Measurements from ENCODE around the gene MED13L.
A peak's percentile ranks its signal among the peaks of the same experiment; 100 is the strongest.

The MED13L gene

DNA sequence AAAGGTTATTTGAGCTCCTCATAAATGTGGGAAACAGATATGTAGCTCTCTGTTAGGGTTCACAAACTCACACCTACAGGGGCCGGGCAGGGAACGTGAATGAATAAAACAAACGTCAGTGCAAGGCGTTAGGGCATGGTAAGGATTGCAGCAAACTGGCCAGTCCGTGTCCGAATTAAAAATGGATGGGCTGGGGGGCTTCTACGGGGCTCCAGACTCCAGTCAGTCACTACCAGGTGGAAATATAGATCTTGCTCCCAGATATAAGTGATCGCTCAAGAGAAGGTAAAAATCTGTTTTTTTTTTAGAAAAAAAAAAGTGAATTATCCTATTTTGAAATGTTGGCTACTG is 333.1 kb downstream of the MED13L start:
- no peak for DNase-seq (ENCODE audit: low read depth in 2 of 2)

DNA sequence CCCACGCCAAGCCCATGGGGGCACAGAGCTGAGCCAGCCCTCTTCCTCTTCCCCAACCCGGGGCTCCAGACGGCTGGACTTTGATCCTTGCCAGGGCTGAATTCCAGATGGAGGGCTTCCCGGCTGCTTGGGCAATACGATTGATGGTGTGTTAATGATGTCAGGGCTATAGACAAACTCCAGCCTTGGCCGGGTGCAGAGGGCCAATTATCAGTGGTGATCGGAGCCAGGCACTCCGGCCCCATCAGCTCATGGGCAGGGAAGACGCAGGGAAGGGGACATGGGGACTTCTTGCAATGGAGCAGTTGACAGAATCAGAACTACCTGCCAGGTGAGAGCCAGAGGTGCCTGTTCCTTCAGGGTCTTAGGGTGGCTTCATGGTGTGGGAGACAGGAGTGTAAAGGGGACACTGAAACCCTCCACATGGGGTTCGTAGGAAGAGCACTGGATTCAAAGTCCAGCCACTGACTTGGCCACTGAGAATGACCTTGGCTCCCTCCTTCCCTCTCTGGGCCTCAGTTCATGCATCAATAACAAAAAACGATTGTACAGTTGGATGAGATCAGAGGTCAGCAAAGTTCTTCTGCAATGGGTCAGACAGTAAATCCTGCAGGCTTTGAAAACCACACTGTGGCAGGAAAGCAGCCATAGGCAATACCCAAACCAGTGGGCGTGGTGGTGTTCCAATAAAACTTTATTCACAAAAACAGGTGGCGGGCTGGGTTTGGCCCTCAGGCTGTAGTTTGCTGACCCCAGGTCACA is 333.7 kb downstream of the MED13L start:
- no peak for DNase-seq (ENCODE audit: low read depth in 2 of 2)

DNA sequence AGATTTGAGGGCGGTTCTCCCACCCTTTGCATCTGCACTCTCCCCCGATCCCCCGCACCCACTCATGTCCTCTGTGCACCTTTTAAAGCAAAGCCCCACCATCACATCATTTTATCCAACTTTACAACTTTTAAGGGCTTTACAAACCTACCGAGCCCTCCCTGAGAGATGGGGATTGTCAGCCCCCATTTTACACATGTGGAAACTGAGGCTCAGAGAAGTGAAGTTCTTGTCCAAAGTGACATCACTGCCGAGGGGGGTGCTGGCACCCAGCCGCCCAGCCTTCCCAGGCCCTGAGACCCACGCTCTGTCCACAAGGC is 334.2 kb downstream of the MED13L start:
- no peak for DNase-seq (ENCODE audit: low read depth in 2 of 2)

DNA sequence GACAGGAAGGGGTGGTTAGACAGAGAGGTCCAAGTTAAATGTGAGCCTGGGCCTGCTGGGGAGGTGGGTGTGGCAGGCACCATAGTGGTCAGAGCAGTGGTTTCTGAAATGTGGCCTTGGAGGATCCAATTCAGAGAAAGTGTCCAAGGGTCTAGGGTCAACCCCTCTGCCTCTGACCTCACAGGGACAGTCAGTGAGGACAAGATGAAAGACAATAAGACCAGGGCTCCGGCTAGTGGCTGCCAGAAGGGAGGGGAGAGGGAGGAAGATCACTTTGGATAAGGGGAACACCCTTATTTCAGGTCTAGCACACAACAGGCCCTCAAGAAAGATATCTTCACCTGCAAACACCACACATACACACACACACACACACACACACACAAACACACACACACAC is 335.1 kb downstream of the MED13L start:
- no peak for DNase-seq (ENCODE audit: low read depth in 2 of 2)

DNA sequence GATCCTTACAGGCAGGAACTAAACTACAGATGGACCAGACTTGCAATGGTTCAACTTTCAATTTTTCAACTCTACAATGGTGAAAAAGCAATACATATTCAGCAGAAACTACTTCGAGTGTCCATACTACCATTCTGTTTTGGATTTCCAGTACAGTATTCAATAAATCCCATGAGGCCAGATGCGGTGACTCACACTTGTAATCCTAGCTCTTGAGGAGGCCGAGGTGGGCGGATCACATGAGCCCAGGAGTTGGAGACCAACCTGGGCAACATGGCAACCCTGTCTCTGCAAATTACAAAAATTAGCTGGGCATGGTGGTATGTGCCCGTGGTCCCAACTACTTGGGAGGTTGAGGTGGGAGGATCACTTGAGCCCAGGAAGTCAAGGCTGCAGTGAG is 336.1 kb downstream of the MED13L start:
- DNase-seq (ENCODE audit: low read depth in 2 of 2), result peak in 1 of 2 experiments; percentile 7

DNA sequence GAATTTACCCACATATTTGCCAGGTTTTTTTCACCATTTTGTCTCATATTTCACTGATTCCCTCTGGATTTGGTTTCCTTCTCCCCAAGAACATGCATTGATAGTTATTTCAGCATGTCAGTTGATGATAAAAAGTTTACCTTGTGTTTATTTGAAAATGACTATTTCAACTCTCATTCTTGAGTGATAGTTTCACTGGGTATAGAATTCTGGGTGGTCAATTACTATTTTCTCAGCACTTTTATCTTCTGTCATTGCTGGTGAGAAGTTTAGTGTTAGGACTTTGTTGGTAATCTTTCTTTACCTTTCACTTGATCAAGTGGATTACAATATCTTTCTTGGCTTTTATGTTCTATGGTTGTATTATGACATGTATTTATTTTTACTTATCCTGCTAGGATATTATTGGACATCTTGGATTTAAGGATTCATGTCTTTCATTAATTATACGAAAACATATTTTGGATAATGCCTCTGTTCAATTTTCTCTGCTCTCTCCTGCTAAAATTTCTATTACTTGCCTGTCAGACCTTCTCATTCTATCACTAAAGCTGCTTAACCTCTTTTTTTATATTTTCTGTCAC is 338.6 kb downstream of the MED13L start:
- DNase-seq (ENCODE audit: low read depth in 2 of 2), result no peak

DNA sequence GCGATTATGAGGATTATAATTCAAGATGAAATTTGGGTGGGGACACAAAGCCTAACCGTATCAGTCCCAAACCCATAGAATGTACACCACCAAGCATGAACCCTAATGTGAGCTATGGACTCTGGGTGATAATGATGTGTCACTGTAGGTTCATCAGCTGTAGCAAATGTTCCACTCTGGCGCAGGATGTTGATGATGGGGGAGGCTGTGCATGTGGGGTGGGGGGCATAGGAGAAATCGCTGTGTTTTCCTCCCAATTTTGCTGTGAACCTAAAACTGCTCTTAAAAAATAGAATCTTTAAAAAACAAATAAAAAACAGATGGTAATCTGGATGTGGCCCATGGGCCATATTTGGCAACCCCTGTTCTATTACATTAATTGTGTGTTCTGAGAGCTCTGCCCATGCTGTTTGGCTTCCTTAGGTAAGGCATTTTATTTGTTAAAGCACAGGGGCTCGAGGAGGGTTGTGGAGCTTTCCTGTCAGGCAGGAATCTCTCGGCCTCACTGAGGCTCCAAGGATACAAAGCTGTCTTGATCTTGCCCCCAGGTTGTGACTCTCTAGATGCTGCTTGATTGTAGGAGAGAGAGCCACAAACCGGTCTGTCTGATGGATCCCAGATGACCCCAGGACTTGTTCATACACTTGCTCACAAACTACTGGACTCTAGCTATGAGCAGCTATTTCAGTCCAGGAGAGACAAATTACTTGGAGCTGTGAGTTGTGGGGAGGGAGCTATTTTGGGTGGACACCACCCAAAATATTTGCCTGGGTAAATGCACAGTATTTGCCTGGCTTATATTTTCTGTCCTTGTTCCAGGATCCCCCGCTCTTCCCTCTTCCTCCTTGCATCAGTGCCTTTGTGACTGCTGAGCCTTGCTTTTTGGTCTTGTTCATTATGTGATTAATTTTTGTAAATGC is 340.2 kb downstream of the MED13L start:
- DNase-seq (ENCODE audit: low read depth in 2 of 2), result no peak

DNA sequence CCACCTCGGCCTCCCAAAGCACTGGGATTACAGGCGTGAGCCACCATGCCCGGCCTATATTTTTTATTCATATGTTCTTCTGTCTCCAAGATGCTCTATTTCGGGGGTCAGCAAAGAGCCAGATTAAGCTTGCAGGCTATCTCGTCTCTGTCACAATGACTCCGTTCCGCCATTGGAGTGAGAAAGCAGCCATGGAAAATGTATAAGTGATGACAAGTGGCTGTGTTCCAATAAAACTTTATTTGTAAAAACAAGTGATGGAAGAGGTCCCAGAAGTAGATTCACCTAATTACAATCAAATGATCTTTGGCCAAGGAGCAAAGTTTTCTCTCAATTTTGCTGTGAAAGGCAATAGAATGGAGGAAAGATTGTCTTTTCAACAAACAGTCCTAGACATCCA is 342.6 kb downstream of the MED13L start:
- no peak for DNase-seq (ENCODE audit: low read depth in 2 of 2)

DNA sequence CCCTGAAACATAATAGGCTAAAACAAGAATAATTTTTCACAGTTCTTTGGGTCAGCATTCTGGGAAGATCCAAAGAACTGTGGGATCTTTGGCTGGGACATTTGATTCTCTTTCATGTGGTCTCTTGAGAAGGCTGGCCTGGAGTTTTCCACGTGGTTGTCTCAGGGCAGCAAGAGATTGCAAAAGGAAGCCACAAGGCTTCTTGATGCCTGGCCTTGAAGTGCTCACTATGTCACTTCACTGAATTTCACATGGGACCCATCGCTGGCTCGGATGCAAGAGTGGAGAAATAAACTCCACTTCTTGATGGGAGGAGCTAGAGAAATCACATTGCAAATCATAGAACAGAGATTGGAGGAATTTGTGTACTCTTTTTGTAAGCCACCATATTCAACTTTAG is 343.4 kb downstream of the MED13L start:
- DNase-seq (ENCODE audit: low read depth in 2 of 2), result no peak

DNA sequence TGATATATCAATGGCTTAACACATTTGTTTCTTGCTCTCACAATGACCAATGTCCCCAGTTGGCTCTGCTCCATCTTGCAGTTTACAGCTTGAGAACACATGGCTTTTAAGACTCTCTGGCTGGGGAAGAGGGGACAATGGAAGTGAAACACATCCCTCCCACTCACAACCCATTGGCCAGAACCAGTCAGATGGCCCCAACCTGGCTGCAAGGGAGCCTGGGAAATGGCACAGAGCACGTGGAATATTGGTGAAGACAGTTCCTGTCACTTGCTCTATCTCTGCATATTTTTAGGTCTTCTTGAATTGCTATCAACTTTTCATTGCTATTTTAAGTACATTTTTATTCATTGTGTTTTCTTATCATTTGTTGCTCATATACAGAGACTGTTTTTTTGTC is 345.4 kb downstream of the MED13L start:
- DNase-seq (ENCODE audit: low read depth in 2 of 2), result no peak

DNA sequence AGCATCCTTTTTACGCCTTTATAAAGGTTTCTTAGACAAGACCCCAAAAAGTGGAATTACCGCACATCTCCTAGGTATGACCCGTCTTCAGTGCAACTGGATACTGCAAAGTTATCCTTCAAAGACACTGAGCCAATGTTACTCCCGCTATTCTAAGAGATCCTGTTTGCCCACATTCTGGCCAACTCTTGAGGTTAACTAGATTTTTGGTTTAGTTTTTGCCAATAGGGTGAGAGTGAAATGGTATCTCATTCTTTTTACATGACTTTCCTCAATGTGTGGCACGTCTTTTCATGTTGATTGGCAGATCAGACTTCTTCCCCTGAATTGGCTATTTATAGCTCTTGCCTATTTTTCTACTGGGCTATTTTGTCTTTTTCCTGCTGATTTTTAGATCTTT is 347.2 kb downstream of the MED13L start:
- no peak for DNase-seq (ENCODE audit: low read depth in 2 of 2)

DNA sequence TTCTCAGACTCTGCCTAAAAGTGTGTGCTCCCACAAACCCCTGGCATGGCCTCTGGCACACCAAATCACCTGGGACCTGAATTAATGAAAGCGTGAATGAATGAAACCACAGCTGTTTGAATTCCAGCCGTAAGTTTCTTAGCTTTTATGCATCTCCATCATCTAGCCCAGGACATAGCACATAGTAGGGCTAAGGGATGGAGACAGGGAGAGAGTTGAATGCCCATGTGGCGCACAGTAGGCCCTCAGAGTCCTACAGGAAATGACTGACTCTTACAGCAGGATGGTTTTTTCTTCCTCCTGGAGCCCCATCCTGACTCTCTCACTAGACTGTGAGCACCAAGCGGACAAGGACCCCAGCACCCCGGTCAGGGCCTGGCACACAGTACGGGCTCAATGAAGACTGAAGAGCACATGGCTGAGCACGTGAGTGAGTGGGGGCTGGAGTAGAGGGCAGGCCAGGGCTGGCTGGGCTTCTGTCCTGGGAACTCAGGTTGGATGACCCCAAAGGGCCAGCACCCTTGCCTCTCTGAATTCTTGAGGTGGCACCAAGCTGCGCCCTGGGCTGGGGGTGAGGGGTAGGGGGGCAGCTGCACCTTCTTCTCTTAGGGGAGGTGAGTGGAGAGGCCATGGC is 351.3 kb downstream of the MED13L start:
- no peak for DNase-seq (ENCODE audit: low read depth in 2 of 2)

DNA sequence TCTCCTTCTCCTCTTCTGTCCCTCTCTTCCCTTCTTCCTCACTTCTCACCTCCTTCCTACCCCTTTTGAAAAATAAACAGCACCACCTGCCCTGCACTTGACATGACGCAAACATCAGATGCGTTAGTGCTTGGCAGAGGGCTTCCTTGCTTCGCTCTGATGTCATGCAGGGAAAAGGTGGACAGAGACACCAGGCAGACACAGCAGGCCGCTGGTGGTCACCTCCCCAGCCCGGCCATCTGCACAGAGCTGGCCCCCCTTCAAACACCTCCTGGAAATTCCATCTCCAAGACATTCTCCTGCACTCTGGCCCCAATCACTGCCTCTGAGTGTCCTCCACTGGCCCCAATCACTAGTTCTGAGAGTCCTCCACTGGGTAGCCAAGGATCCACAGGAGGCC is 353.6 kb downstream of the MED13L start:
- no peak for DNase-seq (ENCODE audit: low read depth in 2 of 2)

DNA sequence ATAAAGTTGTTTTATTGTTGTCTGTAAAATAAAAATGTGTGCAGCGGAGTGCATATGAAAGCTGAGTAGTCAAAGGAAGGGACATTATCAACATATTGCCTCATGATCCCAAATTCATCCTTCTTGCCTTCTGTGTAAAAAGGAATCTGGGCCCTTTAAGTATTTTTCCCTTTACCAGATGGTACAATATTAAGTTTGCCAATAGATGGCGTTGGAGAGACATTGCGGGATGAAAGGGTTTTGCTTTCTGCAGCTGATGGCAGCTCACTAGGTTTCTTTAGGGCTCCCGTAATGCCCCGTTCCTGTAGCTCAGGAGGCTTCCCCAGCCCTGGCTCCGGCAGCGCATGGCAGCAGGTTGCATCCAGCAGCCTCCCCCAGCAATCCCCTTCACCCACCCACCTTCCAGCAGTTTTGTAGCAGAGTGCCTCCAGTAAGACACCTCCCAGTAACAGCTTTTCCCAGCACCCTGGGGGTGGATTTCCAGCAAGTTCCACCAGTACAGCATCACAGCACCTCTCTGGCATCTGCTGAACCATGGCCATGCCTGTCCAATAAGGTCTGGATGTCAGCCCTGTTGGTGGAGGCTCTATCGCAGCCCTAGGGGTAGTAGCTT is 354.4 kb downstream of the MED13L start:
- no peak for DNase-seq (ENCODE audit: low read depth in 2 of 2)

DNA sequence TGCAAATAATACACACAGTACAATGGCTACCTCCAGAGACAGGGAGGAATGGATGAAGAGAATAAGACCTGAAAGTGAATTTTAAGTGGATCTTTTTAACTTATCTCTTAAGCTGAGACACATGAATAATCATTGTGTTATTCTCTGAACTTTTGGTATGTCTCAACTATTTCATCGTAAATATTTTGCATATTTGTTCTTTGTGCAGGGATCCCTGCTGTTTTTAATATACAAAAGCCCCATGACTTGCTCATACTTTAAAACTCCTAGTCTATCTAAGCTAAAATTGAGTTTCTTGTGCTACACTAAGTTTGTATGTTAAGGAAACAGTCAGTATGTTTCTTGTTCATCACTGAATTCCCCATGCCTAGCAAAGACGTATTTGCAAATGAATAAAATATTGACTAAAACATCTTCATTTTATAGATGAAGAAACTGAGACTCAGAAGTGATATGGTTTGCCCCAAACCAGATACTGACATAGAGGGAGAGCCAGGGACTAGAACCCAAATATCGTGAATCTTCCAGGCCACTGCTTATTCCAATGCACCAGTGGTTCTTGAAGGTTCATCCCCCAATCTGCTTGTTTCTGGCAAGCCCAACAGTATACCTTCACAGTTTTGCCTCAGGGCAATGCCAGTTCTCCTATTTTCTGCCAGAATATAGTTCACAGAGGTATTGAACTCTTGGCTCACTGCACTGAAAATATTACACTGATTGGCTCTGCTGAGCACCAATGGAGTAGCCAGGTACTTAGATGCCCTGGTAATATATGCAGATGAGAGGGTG is 356.9 kb downstream of the MED13L start:
- DNase-seq (ENCODE audit: low read depth in 2 of 2), result peak; percentile 32

DNA sequence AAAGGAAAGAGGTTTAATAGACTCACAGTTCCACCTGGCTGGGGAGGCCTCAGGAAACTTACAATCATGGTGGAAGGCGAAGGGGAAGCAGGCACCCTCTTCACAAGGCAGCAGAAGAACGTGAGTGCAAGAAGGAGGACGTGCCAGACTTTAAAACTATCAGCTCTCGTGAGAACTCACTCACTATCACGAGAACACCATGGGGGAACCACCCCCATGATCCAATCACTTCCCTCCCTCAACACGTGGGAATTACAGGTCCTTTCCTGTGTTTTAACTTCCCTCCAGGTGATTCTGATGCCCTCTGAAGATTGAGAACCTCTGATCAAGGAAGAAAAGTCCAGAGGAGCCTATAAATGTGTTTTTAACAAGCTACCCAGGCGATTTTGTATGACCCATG is 358.7 kb downstream of the MED13L start:
- no peak for DNase-seq (ENCODE audit: low read depth in 2 of 2)

DNA sequence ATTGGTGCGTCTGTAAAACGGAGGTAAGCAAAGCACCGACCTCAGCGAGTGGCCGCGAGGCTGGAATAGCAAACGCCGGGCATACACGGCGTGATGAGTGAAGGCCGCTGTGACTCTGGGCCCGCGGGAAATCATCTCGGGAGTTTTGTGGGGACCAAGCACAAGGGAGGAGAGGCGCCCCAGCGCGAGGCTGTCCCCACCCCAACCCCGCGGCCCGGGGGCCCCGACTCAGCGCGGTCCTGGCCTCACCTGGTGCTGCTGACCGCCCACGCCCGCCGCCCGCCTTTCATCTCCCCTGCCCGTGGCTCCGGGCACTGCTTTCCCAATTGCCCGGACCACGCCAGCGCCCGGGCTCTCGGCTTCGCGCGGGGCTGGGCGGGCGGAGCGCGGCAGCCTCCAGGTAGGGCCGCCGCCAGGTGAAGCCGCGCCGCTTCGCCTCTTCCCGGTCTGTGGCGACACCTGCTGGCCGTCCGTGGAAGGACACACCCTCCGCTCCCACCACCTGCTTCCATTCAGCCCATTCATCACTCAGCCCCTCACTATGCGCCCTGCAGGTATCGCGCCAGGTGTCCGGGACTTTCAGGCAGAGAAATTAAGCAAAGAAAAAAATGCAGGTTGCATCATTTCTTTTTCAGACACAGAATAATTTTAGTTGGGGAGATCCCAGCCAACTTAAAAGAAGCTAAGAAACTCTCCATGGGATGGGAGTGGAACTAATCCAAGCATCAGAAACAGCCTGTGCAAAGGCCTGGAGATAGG is 360.4 kb downstream of the MED13L start:
- no peak for DNase-seq (ENCODE audit: low read depth in 2 of 2)

DNA sequence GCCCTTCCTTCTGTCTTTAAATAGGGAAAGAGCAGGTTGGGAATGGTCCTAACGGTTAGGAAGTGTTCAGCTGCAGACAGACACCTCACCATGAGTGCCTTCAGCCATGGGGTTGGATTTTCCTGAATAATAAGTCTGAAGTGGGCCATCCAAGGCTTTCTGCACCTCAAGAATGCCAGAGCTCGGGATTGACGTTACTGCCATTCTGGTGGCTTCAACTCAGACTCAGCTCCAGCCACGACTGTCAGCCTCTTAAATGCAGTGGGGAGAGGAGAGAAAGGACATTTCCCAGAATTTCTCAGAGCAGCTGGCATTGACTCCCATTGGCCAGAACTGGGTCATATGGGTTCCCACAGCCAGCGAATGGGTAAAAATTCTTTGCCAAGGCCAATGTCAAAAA is 363.4 kb downstream of the MED13L start:
- DNase-seq (ENCODE audit: low read depth in 2 of 2), result no peak

DNA sequence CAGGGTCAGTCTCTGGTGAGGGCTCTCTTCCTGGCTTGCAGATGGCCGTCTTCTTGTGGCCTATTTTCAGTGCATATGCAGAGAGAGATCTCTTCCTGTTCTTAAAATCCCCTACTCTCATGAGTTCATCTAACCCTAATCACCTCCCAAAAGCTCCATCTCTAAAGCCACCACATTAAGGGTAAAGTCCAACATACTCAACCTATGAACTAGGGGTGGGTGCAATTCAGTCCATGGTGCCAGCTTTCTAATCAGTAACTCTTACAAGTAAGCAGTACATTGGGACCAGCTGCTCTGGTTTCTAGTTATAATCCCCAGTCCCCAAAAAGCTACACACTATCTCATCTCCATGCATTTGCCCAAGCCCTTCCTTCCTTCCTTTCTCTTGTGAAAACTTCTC is 365.1 kb downstream of the MED13L start:
- no peak for DNase-seq (ENCODE audit: low read depth in 2 of 2)

DNA sequence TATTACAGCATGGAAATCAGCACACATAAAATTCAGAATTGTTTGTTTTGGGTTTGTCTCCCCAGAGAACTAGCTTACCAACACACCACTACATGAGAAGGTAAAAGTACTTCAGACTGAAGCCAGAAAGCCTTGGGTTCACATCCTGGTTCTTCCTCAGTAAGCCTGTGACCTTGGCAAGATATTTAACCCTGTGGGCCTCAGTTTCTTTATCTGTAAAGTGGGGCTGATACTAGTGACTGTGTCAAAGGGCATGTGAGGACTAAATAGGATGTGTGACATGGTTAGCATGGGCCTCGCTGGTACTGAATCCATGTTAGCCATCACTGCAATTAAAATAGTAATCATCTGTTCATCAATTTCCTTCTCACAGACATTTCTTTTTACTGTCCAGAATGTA is 366.1 kb downstream of the MED13L start:
- no peak for DNase-seq (ENCODE audit: low read depth in 2 of 2)

DNA sequence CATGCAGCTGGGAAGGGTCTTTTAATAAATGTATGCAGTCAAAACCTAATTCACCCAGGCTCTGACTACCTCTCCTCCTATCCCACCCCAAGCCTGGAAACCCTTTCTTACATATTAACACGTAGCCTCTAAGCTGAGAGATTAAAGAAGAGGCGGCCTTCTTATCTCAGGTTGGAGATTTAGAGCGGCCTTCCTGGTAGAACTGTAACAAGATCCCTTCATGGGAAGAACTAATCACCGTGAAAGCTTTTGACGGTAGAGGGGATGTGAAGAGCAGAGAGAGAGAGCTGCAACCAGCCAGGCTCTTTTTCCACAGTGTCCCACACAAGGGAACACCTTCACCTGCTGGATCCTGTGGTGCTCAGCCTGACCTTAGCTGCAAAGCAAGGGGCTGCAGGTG is 367.4 kb downstream of the MED13L start:
- DNase-seq (ENCODE audit: low read depth in 2 of 2), result no peak

Measured in fibroblast of skin of left quadriceps (primary cell).